ENCODE measurements around the gene CAP2.
"Not testable (repeated sequence)": the region's sequence is repeated elsewhere in the genome, so short reads cannot be mapped to it uniquely, and the experiment has no call there.

DNA sequence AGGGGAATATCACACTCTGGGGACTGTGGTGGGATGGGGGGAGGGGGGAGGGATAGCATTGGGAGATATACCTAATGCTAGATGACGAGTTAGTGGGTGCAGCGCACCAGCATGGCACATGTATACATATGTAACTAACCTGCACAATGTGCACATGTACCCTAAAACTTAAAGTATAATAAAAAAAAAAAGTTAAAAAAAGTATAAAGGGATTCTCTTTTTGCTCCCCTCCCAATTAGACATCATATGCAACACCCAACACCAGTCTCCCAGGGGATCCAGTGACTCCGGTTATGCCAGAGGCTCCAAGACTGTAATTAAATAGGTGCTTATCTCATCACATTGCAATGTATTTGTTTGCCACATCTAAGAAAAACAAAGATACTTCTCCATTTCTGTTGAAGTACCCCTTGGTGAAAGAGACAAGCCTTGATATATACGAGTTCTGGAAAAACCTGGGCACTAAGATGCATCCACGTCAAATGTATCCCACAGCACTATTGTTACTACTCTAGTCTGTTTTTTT lies 35.3 kb downstream of the CAP2 start:
- TF ChIP-seq, protein P1, sequence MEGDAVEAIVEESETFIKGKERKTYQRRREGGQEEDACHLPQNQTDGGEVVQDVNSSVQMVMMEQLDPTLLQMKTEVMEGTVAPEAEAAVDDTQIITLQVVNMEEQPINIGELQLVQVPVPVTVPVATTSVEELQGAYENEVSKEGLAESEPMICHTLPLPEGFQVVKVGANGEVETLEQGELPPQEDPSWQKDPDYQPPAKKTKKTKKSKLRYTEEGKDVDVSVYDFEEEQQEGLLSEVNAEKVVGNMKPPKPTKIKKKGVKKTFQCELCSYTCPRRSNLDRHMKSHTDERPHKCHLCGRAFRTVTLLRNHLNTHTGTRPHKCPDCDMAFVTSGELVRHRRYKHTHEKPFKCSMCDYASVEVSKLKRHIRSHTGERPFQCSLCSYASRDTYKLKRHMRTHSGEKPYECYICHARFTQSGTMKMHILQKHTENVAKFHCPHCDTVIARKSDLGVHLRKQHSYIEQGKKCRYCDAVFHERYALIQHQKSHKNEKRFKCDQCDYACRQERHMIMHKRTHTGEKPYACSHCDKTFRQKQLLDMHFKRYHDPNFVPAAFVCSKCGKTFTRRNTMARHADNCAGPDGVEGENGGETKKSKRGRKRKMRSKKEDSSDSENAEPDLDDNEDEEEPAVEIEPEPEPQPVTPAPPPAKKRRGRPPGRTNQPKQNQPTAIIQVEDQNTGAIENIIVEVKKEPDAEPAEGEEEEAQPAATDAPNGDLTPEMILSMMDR (IDR thresholded peaks at IDR 0.05), result not testable (repeated sequence)
- TF ChIP-seq POLR2A (IDR thresholded peaks at IDR 0.05), result not testable (repeated sequence)
